Large intestine (tissue), 3 donors: ENCODE measurements around the gene ACVRL1. TPM values are rescaled to one million over a fixed set of nuclear protein-coding genes. Genes with fewer than 3 reads are reported as not detected.

ENCODE experiments used
- DNase-seq, 2 donors: peaks; one replicate each; pipeline versions ENCODE4 v3.0.0 to v3.0.0-alpha.2; 2013
- H3K27ac ChIP-seq: one replicate; pipeline ENCODE4 v1.5.1; 2013; ENCODE audit warnings: low read length
- H3K27me3 ChIP-seq: 2 replicates; pipeline ENCODE4 v1.6.1; 2013; ENCODE audit warnings: low read length; ENCODE audit not compliant: control insufficient read depth, insufficient read depth
- H3K36me3 ChIP-seq: 2 replicates; pipeline ENCODE4 v1.6.1; 2013; ENCODE audit warnings: low read length; ENCODE audit not compliant: control insufficient read depth, insufficient read depth
- H3K4me1 ChIP-seq: one replicate; pipeline ENCODE4 v1.6.1; 2013; ENCODE audit warnings: low read length; ENCODE audit not compliant: control insufficient read depth, insufficient read depth
- H3K4me3 ChIP-seq: one replicate; pipeline ENCODE4 v1.5.1; 2013; ENCODE audit warnings: low read length
- H3K9me3 ChIP-seq: one replicate; pipeline ENCODE4 v1.6.1; 2013; ENCODE audit warnings: mild to moderate bottlenecking, low read depth, low read length, moderate library complexity; ENCODE audit not compliant: control insufficient read depth
- WGBS: methylation state at CpG from one replicate; pipeline ENCODE4 v1.1.5; 2013; ENCODE audit warnings: low lambda C conversion rate; ENCODE audit not compliant: insufficient coverage; 5-methylcytosine and 5-hydroxymethylcytosine counted together
- polyA plus RNA-seq: library from polyadenylated mRNA; unstranded; fragments of 120-200 nt; gene quantifications from one replicate; pipeline ENCODE4 v1.2.1, GENCODE V29; 2013

The ACVRL1 gene
- polyA plus RNA-seq, 1 donor: 17.7 TPM

DNA sequence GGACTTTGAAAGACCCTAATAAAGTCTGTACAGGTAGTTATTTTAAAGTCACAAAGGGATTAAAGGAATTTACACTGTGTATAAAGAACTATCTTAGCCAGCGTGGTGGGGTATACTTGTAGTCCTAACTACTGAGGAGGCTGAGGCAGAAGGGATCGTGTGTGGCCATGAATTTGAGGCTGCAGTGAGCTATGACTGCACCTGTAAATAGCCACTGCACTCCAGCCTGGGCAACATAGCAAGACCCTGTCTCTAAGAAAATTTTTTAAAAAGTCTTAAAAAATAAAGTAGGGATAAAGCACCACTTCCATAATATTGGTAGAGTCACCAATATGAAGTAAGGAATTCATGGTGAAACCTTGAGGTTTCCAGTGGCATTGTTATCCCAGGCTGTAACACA is 62.3 kb downstream of the ACVRL1 start:
- H3K4me1 ChIP-seq: peaks cover 65% of the 10 kb centered on the region
- no peaks in the 10 kb centered on the region for H3K27me3 ChIP-seq
- H3K9me3 ChIP-seq: no peaks in the 10 kb centered on the region
- no CpG with 5 or more reads among the region's 2 CpGs for WGBS
- H3K36me3 ChIP-seq: peaks cover 3% of the 10 kb centered on the region
- no peak for DNase-seq
- no peak overlapping the region for H3K27ac ChIP-seq
- no peak overlapping the region for H3K4me3 ChIP-seq

- no peaks in the 10 kb centered on the region for H3K27me3 ChIP-seq
- H3K9me3 ChIP-seq: no peaks in the 10 kb centered on the region
- WGBS: no CpG with 5 or more reads among the region's 13 CpGs
- peaks cover 76% of the 10 kb centered on the region for H3K4me1 ChIP-seq
- DNase-seq: no peak
- H3K4me3 ChIP-seq: no peak overlapping the region
- peak overlapping the region; percentile 26 for H3K27ac ChIP-seq
- H3K36me3 ChIP-seq: peaks cover 11% of the 10 kb centered on the region
Measured at GRCh38 chr12:51970904-51971646, 63.8 kb downstream of the ACVRL1 start.

DNA sequence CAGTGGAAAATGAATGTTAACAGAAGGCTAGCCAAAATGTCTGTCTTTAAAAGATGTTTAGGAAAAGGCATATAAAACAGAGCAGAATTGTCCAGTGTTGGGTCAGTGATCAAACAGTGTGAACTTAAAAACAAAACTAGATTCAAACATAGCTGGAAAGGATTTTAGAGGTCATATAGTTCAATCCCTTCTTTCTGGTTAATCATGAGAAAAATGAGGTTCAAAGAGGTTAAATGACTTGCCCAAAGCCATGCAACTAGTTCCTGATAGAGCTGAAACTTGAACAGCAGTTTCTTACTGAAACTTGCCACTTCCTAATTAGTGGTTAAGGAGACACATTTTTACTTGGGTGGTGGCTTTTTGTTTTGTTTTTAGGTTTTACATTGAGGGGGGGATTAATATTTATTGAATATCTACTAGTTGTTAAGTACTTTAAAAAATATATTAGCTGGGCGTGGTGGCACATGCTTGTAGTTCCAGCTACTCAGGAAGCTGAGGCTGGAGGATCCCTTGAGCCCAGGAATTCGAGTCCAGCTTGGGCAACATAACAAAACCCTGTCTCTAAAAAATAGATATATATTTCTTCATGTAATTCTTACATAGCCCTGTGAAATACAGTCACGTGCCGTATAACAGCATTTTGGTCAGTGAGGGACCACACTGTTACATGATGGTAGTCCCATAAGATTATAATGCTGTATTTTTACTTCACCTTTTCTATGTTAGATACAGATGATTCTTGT is 64.5 kb downstream of the ACVRL1 start:
- Histone ChIP-seq H3K27ac (peak overlapping the region; percentile 26), H3K9me3 (no peaks in the 10 kb centered on the region), H3K36me3 (peaks cover 16% of the 10 kb centered on the region), H3K4me3 (no peak overlapping the region), H3K4me1 (peaks cover 83% of the 10 kb centered on the region), H3K27me3 (no peaks in the 10 kb centered on the region)
- WGBS: 57% methylated on average over 2 of the region's 4 CpGs
- DNase-seq: no peak

DNA sequence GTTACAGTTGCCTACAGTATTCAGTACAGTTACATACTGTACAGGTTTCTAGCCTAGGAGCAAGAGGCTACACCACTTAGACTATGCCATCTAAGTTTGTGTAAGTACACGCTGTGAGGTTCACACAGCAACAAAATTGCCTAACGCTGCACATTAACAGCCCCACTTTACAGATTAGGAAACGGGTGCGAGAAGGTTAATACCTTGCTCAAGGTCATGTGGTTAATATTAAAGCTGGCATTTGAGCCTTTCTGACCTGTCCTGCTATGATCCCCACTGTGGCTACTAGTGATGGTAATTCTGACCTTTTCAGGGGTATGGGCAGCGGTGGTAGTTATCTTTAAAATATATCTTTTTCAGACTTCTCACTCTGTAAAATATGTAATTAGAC is 65.1 kb downstream of the ACVRL1 start:
- no peak overlapping the region for H3K4me3 ChIP-seq
- H3K4me1 ChIP-seq: peaks cover 86% of the 10 kb centered on the region
- no peaks in the 10 kb centered on the region for H3K9me3 ChIP-seq
- WGBS: no CpG with 5 or more reads among the region's 5 CpGs
- DNase-seq: no peak
- peaks cover 18% of the 10 kb centered on the region for H3K36me3 ChIP-seq
- peak overlapping the region; percentile 26 for H3K27ac ChIP-seq
- H3K27me3 ChIP-seq: no peaks in the 10 kb centered on the region

GRCh38 chr12:51972849-51973273 is 65.6 kb downstream of the ACVRL1 start:
- Histone ChIP-seq H3K4me3 (no peak overlapping the region), H3K36me3 (peaks cover 23% of the 10 kb centered on the region), H3K9me3 (no peaks in the 10 kb centered on the region), H3K27ac (peak overlapping the region; percentile 26), H3K4me1 (peaks cover 86% of the 10 kb centered on the region), H3K27me3 (no peaks in the 10 kb centered on the region)
- DNase-seq: no peak
- WGBS: no CpG with 5 or more reads among the region's 9 CpGs

Other genes with a start within 250 kb of the ACVRL1 start
- gene FIGNL2, start 58.8 kb upstream of the ACVRL1 start, polyA plus RNA-seq: 0.76 TPM
- gene ANKRD33, start 19.4 kb upstream of the ACVRL1 start, polyA plus RNA-seq: 0.06 TPM
- 60.3 TPM for gene ACVR1B, start 44.2 kb downstream of the ACVRL1 start, polyA plus RNA-seq
- gene TAMALIN, start 99.4 kb downstream of the ACVRL1 start, polyA plus RNA-seq: 9.6 TPM
- 139 TPM for gene NR4A1, start 143.9 kb downstream of the ACVRL1 start, polyA plus RNA-seq
- gene ATG101, start 162.5 kb downstream of the ACVRL1 start, polyA plus RNA-seq: 27.8 TPM
- gene SMIM41, start 172.2 kb downstream of the ACVRL1 start, polyA plus RNA-seq: 0.88 TPM